Transverse colon (tissue), 4 donors: ENCODE measurements around the gene SPDYE2. TPM values are rescaled to one million over a fixed set of nuclear protein-coding genes. Genes with fewer than 3 reads are reported as not detected.
"Not testable (repeated sequence)": the region's sequence is repeated elsewhere in the genome, so short reads cannot be mapped to it uniquely, and the experiment has no call there.

Experiments used
- DNase-seq: peaks from one replicate; pipeline ENCODE4 v3.0.0-alpha.2; 2019
- H3K27ac ChIP-seq, 4 donors: fragments of 200-600 bp; sonication (generic); 2 replicates each; pipeline ENCODE4 v1.5.1; 2016 to 2018; ENCODE audit warnings: inconsistent platforms in 4 of 4
- H3K27me3 ChIP-seq: fragments of 200-600 bp; sonication (generic); 2 replicates; pipeline ENCODE4 v1.5.1; 2017; ENCODE audit warnings: inconsistent platforms
- H3K36me3 ChIP-seq, 4 donors: fragments of 200-600 bp; sonication (generic); 2 replicates each; pipeline ENCODE4 v1.5.1; 2017 to 2019; ENCODE audit warnings: inconsistent platforms in 4 of 4
- H3K4me1 ChIP-seq, 4 donors: fragments of 200-600 bp; sonication (generic); 2 replicates each; pipeline ENCODE4 v1.5.1; 2017 to 2020; ENCODE audit warnings: inconsistent platforms in 4 of 4
- H3K4me3 ChIP-seq, 4 donors: fragments of 200-600 bp; sonication (generic); 1 replicate in 1 of 4; 2 replicates in 3 of 4; pipeline versions ENCODE4 v1.5.1 to v1.6.1; 2017 to 2019; ENCODE audit warnings: inconsistent platforms in 4 of 4
- H3K9me3 ChIP-seq, 2 donors: fragments of 200-600 bp; sonication (generic); 2 replicates each; pipeline ENCODE4 v1.5.1; 2017 to 2019; ENCODE audit warnings: inconsistent platforms in 2 of 2
- POLR2A ChIP-seq: fragments of 450-650 bp; IDR thresholded peaks from one replicate; pipeline ENCODE4 v1.6.1; 2016; ENCODE audit warnings: antibody characterized with exemption, mild to moderate bottlenecking, moderate library complexity
- POLR2AphosphoS5 ChIP-seq, 3 donors: sonication (generic); formaldehyde crosslinking; IDR thresholded peaks; one replicate each; pipeline ENCODE4 v1.6.1; 2016; ENCODE audit warnings: antibody characterized with exemption in 3 of 3
- WGBS, 2 donors: methylation state at CpG; one replicate each; pipeline ENCODE4 v1.1.5; 2018; ENCODE audit warnings: low coverage in 1 of 2; 5-methylcytosine and 5-hydroxymethylcytosine counted together
- in situ Hi-C, 4 donors: fragments of 200-750 bp; cut with MboI; loops; one replicate each; pipeline versions ENCODE4 v1.15.0 to v1.15.1; 2017; ENCODE audit warnings: low sequenced_read_pairs in 3 of 4, low pct_ligation_motif_present in 1 of 4, low pct_unique_long_range_greater_than_20kb in 1 of 4
- intact Hi-C: fragments of 100-400 bp; cut with DNase I; formaldehyde crosslinking; loops from one replicate; pipeline ENCODE4 v1.15.1; 2023; ENCODE audit warnings: low total_unique reads
- total RNA-seq, 4 donors: library from RNA; depleted of rRNA; stranded (reverse); fragments of >200 nt; gene quantifications; one replicate each; pipeline ENCODE4 v1.1.0, GENCODE V29; 2016
- TF ChIP-seq, protein P1 (sequence below), 5 experiments: fragments of 200-600 bp in 3 of 5; fragments of 450-650 bp in 2 of 5; sonication (generic) in 3 of 5; IDR thresholded peaks; 1 replicate in 2 of 5; 2 replicates in 3 of 5; pipeline ENCODE4 v1.5.1; 2016 to 2017; ENCODE audit warnings: antibody characterized with exemption in 5 of 5, inconsistent platforms in 3 of 5, mild to moderate bottlenecking in 2 of 5, moderate library complexity in 1 of 5

Gene SPDYE2
- total RNA-seq, 4 donors from 2014 or later, result not detected

DNA sequence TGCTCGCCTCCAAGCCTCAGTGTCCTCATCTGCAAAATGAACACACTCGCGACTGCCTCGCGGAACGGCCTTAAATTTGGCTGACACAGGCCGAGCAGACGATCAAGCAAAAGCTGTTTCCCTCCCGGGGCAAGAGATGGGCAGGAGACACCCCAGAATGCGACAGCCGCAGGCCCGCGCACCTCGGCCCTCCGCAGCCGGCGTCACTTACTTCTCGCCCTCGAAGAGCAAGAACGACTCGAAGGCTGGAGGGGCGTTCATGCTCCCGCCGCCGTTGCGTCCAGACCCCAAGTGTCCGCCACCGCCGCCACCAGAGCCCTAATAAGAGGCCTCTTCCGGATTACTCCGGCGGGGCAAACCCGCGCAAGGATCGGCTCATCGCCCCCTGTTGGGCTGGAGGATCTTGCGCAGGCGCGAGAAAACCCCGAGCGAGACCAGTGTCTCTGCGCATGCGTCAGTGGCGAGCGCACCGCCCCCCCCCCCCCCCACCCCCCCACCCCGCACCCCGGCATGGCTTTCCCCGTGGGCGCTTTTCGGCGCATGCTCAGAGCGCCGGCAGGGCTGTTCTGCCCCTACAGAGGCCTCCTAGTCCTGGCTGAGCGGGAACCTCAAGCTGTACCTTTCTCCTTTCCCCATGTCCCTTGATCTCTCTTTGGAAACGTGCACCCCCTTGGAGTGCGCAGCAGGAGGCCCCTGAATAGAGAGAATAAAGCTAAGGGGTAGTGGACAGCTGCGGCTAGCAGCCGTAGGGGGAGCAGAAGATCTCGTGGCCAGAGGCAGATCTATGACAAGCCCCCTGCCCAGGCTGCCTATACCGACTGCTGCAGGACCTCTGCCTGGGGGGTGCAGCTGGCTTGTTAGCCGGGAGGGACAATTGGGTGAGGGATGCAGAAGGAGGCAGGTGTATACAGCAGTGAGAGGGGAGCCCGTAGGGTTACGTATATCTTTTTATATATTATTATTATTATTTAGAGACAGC lies 21.5 kb downstream of the SPDYE2 start, which contains the start of gene POLR2J3:
POLR2J3 (minus strand) TSS at position 323 of the 979 bp plus-strand sequence; CDS start at position 261, 62 bp downstream.
- in situ Hi-C loops, H3K27me3 ChIP-seq, H3K4me1 ChIP-seq, intact Hi-C loops, H3K36me3 ChIP-seq, H3K9me3 ChIP-seq: not testable (repeated sequence)
- WGBS, 2 donors, result 0 to 1% methylated on average over 2 to 29 of the region's 64 CpGs
- peak; percentile 52 for TF ChIP-seq POLR2A
- peak; percentile 40 to 76 (median 42) for TF ChIP-seq POLR2AphosphoS5 (IDR thresholded peaks at IDR 0.05)
- TF ChIP-seq, protein P1, sequence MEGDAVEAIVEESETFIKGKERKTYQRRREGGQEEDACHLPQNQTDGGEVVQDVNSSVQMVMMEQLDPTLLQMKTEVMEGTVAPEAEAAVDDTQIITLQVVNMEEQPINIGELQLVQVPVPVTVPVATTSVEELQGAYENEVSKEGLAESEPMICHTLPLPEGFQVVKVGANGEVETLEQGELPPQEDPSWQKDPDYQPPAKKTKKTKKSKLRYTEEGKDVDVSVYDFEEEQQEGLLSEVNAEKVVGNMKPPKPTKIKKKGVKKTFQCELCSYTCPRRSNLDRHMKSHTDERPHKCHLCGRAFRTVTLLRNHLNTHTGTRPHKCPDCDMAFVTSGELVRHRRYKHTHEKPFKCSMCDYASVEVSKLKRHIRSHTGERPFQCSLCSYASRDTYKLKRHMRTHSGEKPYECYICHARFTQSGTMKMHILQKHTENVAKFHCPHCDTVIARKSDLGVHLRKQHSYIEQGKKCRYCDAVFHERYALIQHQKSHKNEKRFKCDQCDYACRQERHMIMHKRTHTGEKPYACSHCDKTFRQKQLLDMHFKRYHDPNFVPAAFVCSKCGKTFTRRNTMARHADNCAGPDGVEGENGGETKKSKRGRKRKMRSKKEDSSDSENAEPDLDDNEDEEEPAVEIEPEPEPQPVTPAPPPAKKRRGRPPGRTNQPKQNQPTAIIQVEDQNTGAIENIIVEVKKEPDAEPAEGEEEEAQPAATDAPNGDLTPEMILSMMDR (IDR thresholded peaks at IDR 0.05), result peak; percentile 37 to 79 (median 60)
- Histone ChIP-seq H3K4me3 (peak within 1 kb of the TSS; percentile 41 to 94 (median 81)), H3K27ac (peak within 1 kb of the TSS; percentile 79 to 88 (median 84))
- peak; percentile 96 for DNase-seq

DNA sequence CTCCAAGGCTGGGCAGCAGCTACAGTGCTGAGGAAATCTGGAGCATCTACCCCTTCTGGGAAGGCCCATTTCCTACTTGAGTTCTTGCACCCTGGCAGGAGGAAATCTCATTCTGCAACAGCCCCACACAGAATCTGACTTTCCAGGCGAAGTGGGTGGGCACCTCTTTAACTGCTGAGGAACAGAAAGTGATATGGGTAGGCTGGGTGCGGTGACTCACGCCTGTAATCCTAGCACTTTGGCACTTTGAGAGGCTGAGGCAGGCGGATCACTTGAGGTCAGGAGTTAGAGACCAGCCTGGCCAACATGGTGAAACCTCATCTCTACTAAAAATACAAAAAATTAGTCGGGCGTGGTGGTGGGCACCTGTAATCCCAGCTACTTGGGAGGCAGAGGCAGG lies 23.6 kb downstream of the SPDYE2 start:
- intact Hi-C loops, H3K27ac ChIP-seq, H3K9me3 ChIP-seq, H3K36me3 ChIP-seq, DNase-seq, H3K4me3 ChIP-seq, H3K4me1 ChIP-seq, in situ Hi-C loops, H3K27me3 ChIP-seq: not testable (repeated sequence)
- WGBS, 2 donors, result no CpG with 5 or more reads among the region's 6 CpGs

DNA sequence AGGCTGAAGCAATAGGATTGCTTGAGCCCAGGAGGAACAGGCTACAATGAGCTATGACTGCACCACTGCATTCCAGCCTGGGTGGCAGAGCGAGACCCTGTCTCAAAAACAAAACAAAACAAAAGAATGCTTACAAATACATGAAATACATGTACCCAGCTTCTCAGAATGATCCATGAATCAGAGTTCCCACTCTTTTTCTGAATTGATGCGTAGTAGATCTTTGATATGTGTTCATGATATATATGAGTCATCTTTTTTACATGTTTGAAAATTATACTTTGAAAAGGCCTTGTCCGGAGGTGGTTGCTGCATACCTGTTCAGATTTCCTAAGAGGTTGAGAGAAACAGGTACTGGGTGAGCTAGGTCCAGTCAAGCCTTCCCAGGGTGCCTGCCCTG lies 25.3 kb downstream of the SPDYE2 start:
- H3K27me3 ChIP-seq, H3K4me3 ChIP-seq, DNase-seq, H3K36me3 ChIP-seq, H3K4me1 ChIP-seq, intact Hi-C loops, H3K9me3 ChIP-seq, in situ Hi-C loops, H3K27ac ChIP-seq: not testable (repeated sequence)
- WGBS, 2 donors, result no CpG with 5 or more reads among the region's 3 CpGs

DNA sequence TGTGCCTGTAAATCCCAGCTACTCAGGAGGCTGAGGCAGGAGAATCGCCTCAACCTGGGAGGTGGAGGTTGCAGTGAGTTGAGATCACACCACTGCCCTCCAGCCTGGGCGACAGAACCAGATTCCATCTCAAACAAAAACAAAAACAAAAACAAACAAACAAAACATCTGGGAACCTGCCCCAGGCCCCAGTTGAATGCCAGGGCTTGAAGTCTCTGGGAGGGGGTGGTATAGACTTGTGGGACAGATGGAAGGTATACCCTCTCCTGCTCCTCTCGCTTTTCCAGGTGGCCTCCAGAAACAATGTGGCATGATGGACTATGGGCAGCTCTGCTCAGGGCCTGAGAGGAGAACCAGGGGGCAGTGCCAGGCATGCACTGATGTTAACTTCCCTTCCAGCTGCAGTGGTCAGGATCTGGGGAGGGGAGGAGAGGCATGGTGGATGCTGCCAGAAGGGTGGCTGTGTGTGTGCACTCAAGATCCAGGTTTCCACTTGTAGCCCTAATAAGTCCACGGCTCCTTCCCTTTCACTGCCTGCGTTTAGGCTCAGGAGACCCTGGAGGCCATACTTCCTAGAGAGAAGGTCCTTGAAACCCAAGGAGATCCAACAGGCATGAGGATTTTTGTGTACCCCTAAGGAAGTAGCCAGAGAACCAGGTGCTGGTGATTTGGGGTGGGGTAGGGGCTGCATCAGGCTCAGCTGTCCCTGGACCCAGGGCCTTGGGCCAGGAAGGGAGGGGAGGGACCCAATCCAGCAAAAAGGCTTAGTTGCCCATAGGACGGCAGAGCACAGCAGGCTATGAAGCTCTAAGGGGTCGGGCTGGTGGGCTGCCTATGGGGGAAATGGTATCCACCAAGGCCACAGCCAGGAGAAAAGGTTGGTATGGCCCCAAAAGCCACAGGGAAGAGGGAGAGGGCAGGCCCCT lies 26.6 kb downstream of the SPDYE2 start:
- H3K27ac ChIP-seq, H3K4me3 ChIP-seq, H3K4me1 ChIP-seq, H3K9me3 ChIP-seq, H3K36me3 ChIP-seq, intact Hi-C loops, H3K27me3 ChIP-seq, in situ Hi-C loops, DNase-seq: not testable (repeated sequence)
- WGBS, 2 donors, result 82% methylated on average over 6 of the region's 7 CpGs; no CpG with 5 or more reads in 1 of the 2 donors

DNA sequence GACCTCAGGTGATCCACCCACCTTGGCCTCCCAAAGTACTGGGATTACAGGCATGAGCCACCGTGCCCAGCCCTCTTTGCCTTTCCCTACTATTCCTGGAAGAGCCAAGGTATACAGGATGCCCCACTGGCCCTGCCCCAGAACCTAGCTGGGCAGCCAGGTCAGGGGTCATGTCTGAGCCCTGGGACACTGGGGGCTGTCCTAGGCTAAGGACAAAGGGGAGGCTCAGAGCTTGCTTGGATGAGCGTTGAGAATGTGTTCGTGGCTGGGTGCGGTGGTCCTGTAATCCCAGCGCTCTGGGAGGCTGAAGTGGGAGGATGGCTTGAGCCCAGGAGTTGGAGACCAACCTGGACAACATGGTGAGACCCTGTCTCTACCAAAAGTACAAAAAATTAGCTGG lies 27.5 kb downstream of the SPDYE2 start:
- H3K4me1 ChIP-seq, in situ Hi-C loops, H3K36me3 ChIP-seq, DNase-seq, H3K27me3 ChIP-seq, intact Hi-C loops, H3K9me3 ChIP-seq, H3K27ac ChIP-seq, H3K4me3 ChIP-seq: not testable (repeated sequence)
- 72% methylated on average over 4 of the region's 5 CpGs; no CpG with 5 or more reads in 1 of the 2 donors for WGBS, 2 donors

DNA sequence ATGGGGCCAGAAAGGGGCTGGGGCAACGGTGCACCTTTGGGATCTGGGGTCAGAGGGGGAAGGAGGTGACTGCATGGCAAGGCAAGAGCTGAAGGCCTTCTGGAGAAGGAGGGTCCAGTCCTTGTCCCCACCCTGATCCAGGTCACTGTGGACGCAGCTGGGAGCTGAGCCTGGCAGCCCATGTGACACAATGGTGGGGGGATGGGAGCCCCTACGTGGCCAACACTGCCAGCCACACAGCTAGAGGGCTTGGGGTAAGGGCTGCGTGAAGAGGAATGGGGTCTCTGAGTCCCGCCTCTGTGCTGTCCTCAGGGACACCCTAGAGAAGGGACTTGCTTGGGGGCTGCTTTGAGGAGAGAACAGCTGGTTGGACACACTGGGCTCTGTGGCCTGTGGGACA lies 30.7 kb downstream of the SPDYE2 start:
- H3K36me3 ChIP-seq, H3K27me3 ChIP-seq, H3K4me1 ChIP-seq, DNase-seq, H3K9me3 ChIP-seq, intact Hi-C loops, H3K4me3 ChIP-seq, in situ Hi-C loops, H3K27ac ChIP-seq: not testable (repeated sequence)
- WGBS, 2 donors, result no CpG with 5 or more reads among the region's 5 CpGs

DNA sequence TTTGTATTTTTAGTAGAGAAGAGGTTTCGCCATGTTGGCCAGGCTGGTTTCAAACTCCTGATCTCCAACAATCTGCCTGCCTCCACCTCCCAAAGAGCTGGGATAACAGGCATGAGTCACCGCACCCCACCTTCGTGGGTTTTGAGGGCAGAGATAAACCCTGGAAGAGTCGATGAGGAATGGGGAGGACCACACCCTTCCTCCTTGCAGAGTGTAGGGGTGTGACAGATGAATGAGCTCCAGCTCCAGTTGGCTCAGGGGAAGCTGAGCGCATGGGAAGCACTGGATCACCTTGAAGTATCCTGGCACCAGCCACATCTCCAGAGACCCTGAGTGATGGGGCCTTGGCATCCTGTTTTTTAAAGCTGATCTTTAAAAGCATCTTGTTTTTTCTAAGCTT lies 32.5 kb downstream of the SPDYE2 start:
- not testable (repeated sequence) for H3K4me3 ChIP-seq
- WGBS, 2 donors, result no CpG with 5 or more reads among the region's 5 CpGs

DNA sequence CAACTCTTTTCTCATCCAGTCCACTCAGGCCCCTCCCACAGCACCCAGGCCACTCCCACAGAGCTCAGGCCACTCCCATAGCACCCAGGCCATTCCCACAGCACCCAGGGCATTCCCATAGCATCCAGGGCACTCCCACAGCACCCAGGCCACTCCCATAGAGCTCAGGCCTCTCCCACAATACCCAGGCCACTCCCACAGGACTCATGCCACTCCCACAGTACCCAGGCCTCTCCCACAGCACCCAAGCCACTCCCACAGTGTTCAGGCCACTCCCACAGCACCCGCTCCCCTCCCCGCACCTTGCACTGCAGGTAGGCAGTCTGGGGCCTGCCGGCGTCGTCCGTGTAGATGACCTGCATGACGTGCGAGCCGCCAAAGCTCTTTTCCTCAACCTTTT lies 38.8 kb downstream of the SPDYE2 start:
- WGBS, 2 donors, result no CpG with 5 or more reads among the region's 9 CpGs
- H3K27me3 ChIP-seq, intact Hi-C loops, H3K4me3 ChIP-seq, H3K9me3 ChIP-seq, DNase-seq, H3K27ac ChIP-seq, H3K4me1 ChIP-seq, H3K36me3 ChIP-seq, in situ Hi-C loops: not testable (repeated sequence)

More for the DNA sequence above, 32.5 kb downstream of the SPDYE2 start:
- H3K4me1 ChIP-seq, H3K27me3 ChIP-seq, H3K9me3 ChIP-seq, H3K36me3 ChIP-seq, in situ Hi-C loops, DNase-seq, intact Hi-C loops, H3K27ac ChIP-seq: not testable (repeated sequence)

DNA sequence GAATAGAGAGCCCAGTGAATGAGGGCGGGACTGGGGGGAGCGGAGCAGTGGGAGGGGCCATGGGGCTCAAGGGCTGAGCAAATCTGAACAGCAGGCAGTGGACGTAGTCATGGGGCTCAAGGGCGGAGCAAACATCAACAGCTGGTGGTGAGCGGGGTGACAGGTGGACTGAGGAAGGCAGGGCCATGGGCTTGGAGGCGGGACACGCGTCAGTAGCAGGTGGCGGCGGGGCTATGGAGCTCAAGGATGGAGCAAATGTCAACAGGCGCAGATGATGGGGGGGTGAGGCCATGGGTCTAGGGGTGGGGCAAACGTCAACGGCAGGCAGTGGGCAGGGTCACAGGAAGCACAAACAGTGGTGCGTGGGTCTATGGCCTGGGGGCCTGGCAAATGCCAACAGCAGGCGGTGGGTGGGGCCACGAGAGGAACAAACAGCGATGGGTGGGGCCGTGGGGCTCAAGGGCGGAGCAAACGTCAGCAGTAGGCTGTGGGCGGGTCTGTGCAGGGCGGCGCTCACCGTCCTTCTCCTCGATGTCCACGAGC lies 41.5 kb downstream of the SPDYE2 start:
- H3K4me1 ChIP-seq, H3K27ac ChIP-seq, H3K4me3 ChIP-seq, in situ Hi-C loops, H3K36me3 ChIP-seq, H3K27me3 ChIP-seq, H3K9me3 ChIP-seq, intact Hi-C loops: not testable (repeated sequence)
- peak; percentile 73 for DNase-seq
- WGBS, 2 donors, result 35% methylated on average over 9 of the region's 26 CpGs; no CpG with 5 or more reads in 1 of the 2 donors
